GM12878 (cell line): ENCODE results near the gene ABCC9. TPM values are rescaled to one million over a fixed set of nuclear protein-coding genes. Genes with fewer than 3 reads are reported as not detected.

Experiments used
- ATAC-seq: fragments of 200-7000 bp; cut with Tn5 transposase; 3 replicates; pipeline ENCODE4 v1.9.1; 2020; ENCODE audit warnings: mild to moderate bottlenecking, moderate library complexity
- BruUV-seq: library from RNA; stranded (reverse); fragments of 400-500 nt; replicated peaks from 2 replicates; lab custom pipeline; 2021; lab: Mats Ljungman, UMichigan
- CTCF ChIA-PET: fragments of 300-600 bp; sonication (Branson Sonifier 250); formaldehyde crosslinking; extraction: SDS; loops from one replicate; lab custom pipeline; 2021; ENCODE audit warnings: inconsistent platforms; lab: Yijun Ruan, JAX
- POLR2A ChIA-PET: fragments of 350-600 bp; formaldehyde crosslinking; extraction: SDS; loops from one replicate; lab custom pipeline; 2021; ENCODE audit warnings: inconsistent platforms; lab: Charles Lee
- RAD21 ChIA-PET: fragments of 300-600 bp; sonication (Branson Sonifier 250); formaldehyde crosslinking; loops from one replicate; lab custom pipeline; 2023; ENCODE audit warnings: antibody characterized with exemption; ENCODE audit not compliant: unreplicated experiment; lab: Charles Lee
- SMC1A ChIA-PET: fragments of 300-600 bp; sonication (Branson Sonifier 250); formaldehyde crosslinking; loops from one replicate; lab custom pipeline; 2023; ENCODE audit not compliant: unreplicated experiment, uncharacterized antibody; lab: Charles Lee
- DNase-seq: peaks from one replicate; pipeline ENCODE4 v3.0.0-alpha.2; 2011; ENCODE audit warnings: low read depth, low spot score
- FAIRE-seq: peaks from 3 replicates; lab custom pipeline; 2011; peaks lifted over from hg19 to GRCh38; lab: Jason Lieb, UNC
- H2AFZ ChIP-seq: 2 replicates; pipeline ENCODE4 v1.6.0; 2011; ENCODE audit warnings: low read depth, low read length, control low read depth; ENCODE audit not compliant: control insufficient read depth
- H3K27ac ChIP-seq: 2 replicates; pipeline ENCODE4 v1.5.1; 2011; ENCODE audit warnings: control low read depth; ENCODE audit not compliant: control insufficient read depth, insufficient read depth
- H3K27me3 ChIP-seq, 2 experiments: replicated peaks in 1 of 2; 2 replicates each; pipeline versions ENCODE4 v1.6.0 to v1.6.1; 2011; ENCODE audit warnings: low read length in 1 of 2; ENCODE audit not compliant: control insufficient read depth in 2 of 2, insufficient read depth in 2 of 2
- H3K36me3 ChIP-seq, 2 experiments: 2 replicates each; pipeline ENCODE4 v1.5.1; 2011; ENCODE audit warnings: low read length in 1 of 2; ENCODE audit not compliant: control insufficient read depth in 2 of 2, insufficient read depth in 2 of 2
- H3K4me1 ChIP-seq: 2 replicates; pipeline ENCODE4 v1.6.1; 2011; ENCODE audit warnings: mild to moderate bottlenecking, low read length, moderate library complexity, mixed read lengths; ENCODE audit not compliant: control insufficient read depth, insufficient read depth
- H3K4me2 ChIP-seq: 2 replicates; pipeline ENCODE4 v1.6.0; 2011; ENCODE audit warnings: control low read depth; ENCODE audit not compliant: control insufficient read depth, insufficient read depth
- H3K4me3 ChIP-seq: fragments of 200-600 bp; sonication (generic); 2 replicates; pipeline ENCODE4 v1.5.1; 2016
- H3K79me2 ChIP-seq: 2 replicates; pipeline ENCODE4 v1.6.0; 2011; ENCODE audit warnings: low read length; ENCODE audit not compliant: control insufficient read depth, insufficient read depth
- H3K9ac ChIP-seq: 2 replicates; pipeline ENCODE4 v1.8.0; 2011; ENCODE audit warnings: low read length, control low read depth, mixed read lengths; ENCODE audit not compliant: control insufficient read depth, insufficient read depth
- H3K9me3 ChIP-seq: replicated peaks from 3 replicates; pipeline ENCODE4 v1.5.1; 2011; ENCODE audit warnings: mild to moderate bottlenecking, low read length; ENCODE audit not compliant: control insufficient read depth, insufficient read depth
- H4K20me1 ChIP-seq: 2 replicates; pipeline ENCODE4 v1.6.0; 2011; ENCODE audit not compliant: control insufficient read depth, insufficient read depth
- ATF7 ChIP-seq: fragments of 450-650 bp; IDR thresholded peaks from 2 replicates; pipeline ENCODE4 v1.6.1; 2016; ENCODE audit warnings: low read depth, mild to moderate bottlenecking
- CBFB ChIP-seq: IDR thresholded peaks from 2 replicates; pipeline ENCODE4 v1.6.1; 2016; ENCODE audit warnings: antibody characterized with exemption, low read depth
- CHD2 ChIP-seq: IDR thresholded peaks from 2 replicates; pipeline ENCODE4 v1.6.1; 2011; ENCODE audit warnings: low read depth, low read length, improper control_type of control experiment, borderline replicate concordance
- GABPA ChIP-seq: IDR thresholded peaks from 2 replicates; pipeline ENCODE4 v1.6.1; 2014; ENCODE audit warnings: antibody characterized with exemption, low read depth, mild to moderate bottlenecking, inconsistent platforms
- MEF2B ChIP-seq: fragments of 450-650 bp; IDR thresholded peaks from 2 replicates; pipeline ENCODE4 v1.6.1; 2018; ENCODE audit warnings: mild to moderate bottlenecking, moderate library complexity; ENCODE audit not compliant: partially characterized antibody, poor library complexity, severe bottlenecking
- MYC ChIP-seq: IDR thresholded peaks from 2 replicates; pipeline ENCODE4 v1.6.1; 2011; ENCODE audit warnings: mild to moderate bottlenecking, low read length, moderate library complexity, inconsistent platforms; ENCODE audit not compliant: insufficient read depth, insufficient replicate concordance, insufficient read length, severe bottlenecking
- NFYB ChIP-seq: IDR thresholded peaks from 2 replicates; pipeline ENCODE4 v1.6.1; 2011; ENCODE audit warnings: low read depth, mild to moderate bottlenecking, low read length, improper control_type of control experiment, moderate library complexity; ENCODE audit not compliant: insufficient read depth
- NRF1 ChIP-seq: conservative IDR thresholded peaks from 2 replicates; pipeline ENCODE4 v1.6.1; 2011; ENCODE audit warnings: mild to moderate bottlenecking, low read depth, low read length, improper control_type of control experiment
- RAD21 ChIP-seq: IDR thresholded peaks from 2 replicates; pipeline ENCODE4 v1.6.1; 2011; ENCODE audit warnings: mild to moderate bottlenecking, low read depth, low read length, moderate library complexity; ENCODE audit not compliant: insufficient read depth
- SMAD5 ChIP-seq: IDR thresholded peaks from 2 replicates; pipeline ENCODE4 v1.6.1; 2016; ENCODE audit warnings: antibody characterized with exemption, low read depth
- SP1 ChIP-seq: IDR thresholded peaks from one replicate; pipeline ENCODE4 v1.6.1; 2011; ENCODE audit warnings: low read depth, low read length
- SREBF1 ChIP-seq: IDR thresholded peaks from 2 replicates; pipeline ENCODE4 v1.6.1; 2012; ENCODE audit warnings: mild to moderate bottlenecking, low read length
- TBL1XR1 ChIP-seq: IDR thresholded peaks from 2 replicates; pipeline ENCODE4 v1.6.1; 2012; ENCODE audit warnings: low read depth, low read length, improper control_type of control experiment
- ZNF24 ChIP-seq: fragments of 450-650 bp; IDR thresholded peaks from 2 replicates; pipeline ENCODE4 v1.6.1; 2017; ENCODE audit warnings: antibody characterized with exemption, mild to moderate bottlenecking
- ZNF384 ChIP-seq: IDR thresholded peaks from 2 replicates; pipeline ENCODE4 v1.6.1; 2012; ENCODE audit warnings: low read depth, mild to moderate bottlenecking, low read length, improper control_type of control experiment, borderline replicate concordance
- WGBS: methylation state at CpG from one replicate; pipeline ENCODE4 v1.1.6; 2016; ENCODE audit warnings: low lambda C conversion rate; ENCODE audit not compliant: insufficient replicate concordance, insufficient coverage; ENCODE audit errors: missing lambda C conversion rate; 5-methylcytosine and 5-hydroxymethylcytosine counted together
- in situ Hi-C: fragments of 300-500 bp; cut with MboI; formaldehyde crosslinking; loops from 9 replicates; pipeline ENCODE4 v1.14.3; 2018; ENCODE audit warnings: mixed read lengths
- intact Hi-C: fragments of 100-400 bp; cut with micrococcal nuclease; formaldehyde crosslinking; loops from one replicate; pipeline ENCODE4 v1.14.2; 2022; ENCODE audit not compliant: unreplicated experiment
- polyA plus RNA-seq, 11 experiments: library from polyadenylated mRNA; depleted of rRNA in 4 of 11; unstranded in 6 of 11; stranded (reverse) in 5 of 11; fragments of >200 nt; fragmentation: Nextera tagmentation in 4 of 11; fragmentation: Illumina TruSeq in 1 of 11; extraction: Ambion mirVana in 4 of 11; extraction: Trizol in 1 of 11; gene quantifications; 1 replicate in 1 of 11; 2 replicates in 10 of 11; pipeline versions ENCODE4 v1.2.1 to v1.2.3, GENCODE V29; 2011 to 2016; ENCODE audit warnings: inconsistent platforms in 2 of 11, missing spikeins in 2 of 11, low read depth in 1 of 11
- total RNA-seq, 4 experiments: library from RNA; depleted of rRNA in 3 of 4; stranded (reverse); fragments of >200 nt in 3 of 4; fragmentation: Illumina TruSeq in 1 of 4; extraction: Trizol in 1 of 4; gene quantifications; 2 replicates each; pipeline versions ENCODE4 v1.2.1 to v1.2.3, GENCODE V29; 2013 to 2021

ABCC9 gene
- total and polyA plus RNA-seq, 10 of the 15 experiments (the other 5 are each of a cell fraction or from before 2014, with no cell fraction given), result under 0.01 to 0.10 (median 0.04) TPM; not detected in 2

DNA sequence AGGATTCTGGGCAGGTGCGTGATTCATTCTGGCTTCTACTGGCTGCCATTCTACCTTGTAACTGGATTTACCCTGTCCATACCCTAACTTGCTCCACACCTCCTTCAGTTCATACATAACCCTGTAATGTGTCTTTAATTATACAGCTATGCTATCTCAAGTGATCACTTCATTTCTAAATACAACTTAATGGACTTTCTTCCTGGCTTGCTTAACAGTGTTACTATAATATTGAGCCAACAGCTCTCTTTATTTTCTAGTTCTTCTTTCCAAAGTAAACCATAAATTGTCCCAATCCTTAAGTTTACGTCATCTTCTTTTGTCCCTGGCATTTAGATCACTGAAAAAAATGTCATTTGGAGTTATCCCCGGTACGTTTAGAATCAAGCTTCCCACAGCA lies 90.8 kb downstream of the ABCC9 start:
- no peaks in the 10 kb centered on the region for H3K36me3 ChIP-seq
- no peak overlapping the region for H3K4me2 ChIP-seq
- in situ Hi-C loops (no loop called here), intact Hi-C loops (no loop called here)
- H3K4me3 ChIP-seq, result no peak overlapping the region
- no peaks in the 10 kb centered on the region for H3K9me3 ChIP-seq
- SMC1A ChIA-PET, result no interaction called here
- no peak for TF ChIP-seq SP1
- TF ChIP-seq RAD21, result no peak
- no peak for TF ChIP-seq ZNF24
- ATAC-seq, result no peak
- no TSS peak for BruUV-seq
- WGBS, result 34% methylated on average over 4 of the region's 4 CpGs
- no peak overlapping the region for H3K9ac ChIP-seq
- POLR2A ChIA-PET, result no interaction called here
- no peak for DNase-seq
- CTCF ChIA-PET, result no interaction called here
- no peak overlapping the region for H2AFZ ChIP-seq
- H3K27ac ChIP-seq, result no peak overlapping the region
- RAD21 ChIA-PET, result no interaction called here
- H4K20me1 ChIP-seq, result no peaks in the 10 kb centered on the region
- no peaks in the 10 kb centered on the region for H3K27me3 ChIP-seq
- no peak for FAIRE-seq
- H3K79me2 ChIP-seq, result no peaks in the 10 kb centered on the region
- no peaks in the 10 kb centered on the region for H3K4me1 ChIP-seq

DNA sequence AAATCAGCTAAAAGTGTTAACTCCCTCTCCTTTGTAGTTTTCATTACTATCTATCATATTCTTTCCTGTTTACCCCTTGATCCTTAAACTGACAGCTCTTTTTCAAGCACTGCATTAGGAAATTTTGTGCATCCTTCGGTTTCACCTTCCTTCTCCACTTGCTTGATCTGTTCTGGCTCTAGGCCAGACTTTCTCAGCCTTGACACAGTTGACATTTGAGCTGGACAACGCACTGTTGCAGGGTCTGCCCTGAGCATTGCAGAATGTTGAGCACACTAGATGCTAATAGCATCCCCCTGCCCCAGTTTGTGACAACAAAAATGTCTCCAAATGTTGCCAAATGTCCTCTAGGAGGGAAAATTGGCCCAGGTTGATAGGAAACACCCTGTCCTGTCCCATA lies 91.3 kb downstream of the ABCC9 start:
- intact Hi-C loops (no loop called here), in situ Hi-C loops (no loop called here)
- H3K4me2 ChIP-seq, result no peak overlapping the region
- ChIA-PET SMC1A (no interaction called here), POLR2A (no interaction called here), CTCF (interaction anchor here (0.9 kb wide), 1 partner anchor 11 kb away, joined by 4 read pairs; no protein-coding TSS in a partner anchor), RAD21 (interaction anchor here (0.6 kb wide), 1 partner anchor 150 kb away, joined by 3 read pairs; no protein-coding TSS in a partner anchor)
- TF ChIP-seq SREBF1 (no peak), MYC (no peak), NRF1 (no peak), ZNF384 (no peak), NFYB (no peak), ATF7 (no peak), SMAD5 (no peak), RAD21 (no peak), TBL1XR1 (no peak), GABPA (no peak), CBFB (no peak), CHD2 (no peak), MEF2B (no peak)
- no peak overlapping the region for H3K9ac ChIP-seq
- no peaks in the 10 kb centered on the region for H3K79me2 ChIP-seq
- 2% methylated on average over 2 of the region's 2 CpGs for WGBS
- DNase-seq (no peak), ATAC-seq (no peak), FAIRE-seq (no peak)
- no peak overlapping the region for H2AFZ ChIP-seq
- H3K36me3 ChIP-seq, result no peaks in the 10 kb centered on the region
- H3K4me3 ChIP-seq, result no peak overlapping the region
- H3K9me3 ChIP-seq, result no peaks in the 10 kb centered on the region
- H3K27ac ChIP-seq, result no peak overlapping the region
- no peaks in the 10 kb centered on the region for H4K20me1 ChIP-seq
- no TSS peak for BruUV-seq
- H3K27me3 ChIP-seq, result no peaks in the 10 kb centered on the region
- no peaks in the 10 kb centered on the region for H3K4me1 ChIP-seq
